CD4-positive, alpha-beta T cell (primary cell): ENCODE results near the gene SOS1. TPM values are rescaled to one million over a fixed set of nuclear protein-coding genes. Genes with fewer than 3 reads are reported as not detected.
"Not testable (repeated sequence)": the region's sequence is repeated elsewhere in the genome, so short reads cannot be mapped to it uniquely, and the experiment has no call there.

Experiments used
- ATAC-seq: fragments of 200-7000 bp; cut with Tn5 transposase; one replicate; pipeline ENCODE4 v1.10.0; 2022; ENCODE audit warnings: mild to moderate bottlenecking; ENCODE audit not compliant: poor library complexity
- CTCF ChIA-PET: fragments of 350-600 bp; sonication (Branson Sonifier 250); formaldehyde crosslinking; loops from one replicate; lab custom pipeline; 2021; ENCODE audit warnings: antibody characterized with exemption, inconsistent platforms; lab: Charles Lee
- POLR2A ChIA-PET: fragments of 350-600 bp; sonication (Branson Sonifier 250); formaldehyde crosslinking; loops from one replicate; lab custom pipeline; 2021; ENCODE audit warnings: antibody characterized with exemption, inconsistent platforms; lab: Charles Lee
- DNase-seq, 14 experiments: peaks; one replicate each; pipeline ENCODE4 v3.0.0-alpha.2; 2013 to 2020; ENCODE audit warnings: mixed read lengths in 2 of 14
- H3K27ac ChIP-seq, 2 donors: one replicate each; pipeline versions ENCODE4 v1.5.1 to v1.7.0; 2013; ENCODE audit warnings: low read length in 2 of 2, low read depth in 1 of 2, mild to moderate bottlenecking in 1 of 2
- H3K27me3 ChIP-seq, 2 experiments: 1 replicate in 1 of 2; 2 replicates in 1 of 2; pipeline versions ENCODE4 v1.6.1 to v1.7.0; 2013; ENCODE audit warnings: low read length in 2 of 2, control low read depth in 1 of 2, mild to moderate bottlenecking in 1 of 2, moderate library complexity in 1 of 2; ENCODE audit not compliant: insufficient read depth in 2 of 2, control insufficient read depth in 1 of 2
- H3K36me3 ChIP-seq: one replicate; pipeline ENCODE4 v1.6.1; 2013; ENCODE audit warnings: low read length, control low read depth; ENCODE audit not compliant: insufficient read depth
- H3K4me1 ChIP-seq: one replicate; pipeline ENCODE4 v1.6.1; 2013; ENCODE audit warnings: low read length, control low read depth; ENCODE audit not compliant: insufficient read depth
- H3K4me3 ChIP-seq: one replicate; pipeline ENCODE4 v1.5.1; 2013; ENCODE audit warnings: mild to moderate bottlenecking, low read length, moderate library complexity
- H3K9me3 ChIP-seq, 2 experiments: 1 replicate in 1 of 2; 2 replicates in 1 of 2; pipeline versions ENCODE4 v1.6.1 to v1.7.0; 2013; ENCODE audit warnings: low read length in 2 of 2, mild to moderate bottlenecking in 2 of 2, control low read depth in 1 of 2, moderate library complexity in 1 of 2; ENCODE audit not compliant: control insufficient read depth in 1 of 2, insufficient read depth in 1 of 2
- H3K27ac Mint-ChIP-seq: one replicate; pipeline ENCODE4 v1.8.0; 2020; ENCODE audit warnings: mixed read lengths
- H3K27me3 Mint-ChIP-seq: one replicate; pipeline ENCODE4 v1.8.0; 2021; ENCODE audit warnings: mixed read lengths
- H3K36me3 Mint-ChIP-seq: one replicate; pipeline ENCODE4 v1.8.0; 2021; ENCODE audit warnings: low read depth, mixed read lengths
- H3K4me1 Mint-ChIP-seq: one replicate; pipeline ENCODE4 v1.8.0; 2021; ENCODE audit warnings: low read depth, mixed read lengths
- H3K4me3 Mint-ChIP-seq: one replicate; pipeline ENCODE4 v1.8.0; 2020; ENCODE audit warnings: mild to moderate bottlenecking, mixed read lengths
- H3K9me3 Mint-ChIP-seq: one replicate; pipeline ENCODE4 v1.8.0; 2020; ENCODE audit warnings: mixed read lengths
- intact Hi-C, 2 experiments: fragments of 100-400 bp; cut with DNase I in 1 of 2; cut with micrococcal nuclease in 1 of 2; formaldehyde crosslinking; loops; one replicate each; pipeline versions ENCODE4 v1.15.1 to v1.9.0; 2023 to 2025; cut with DNase I, micrococcal nuclease
- total RNA-seq, 174 experiments: library from RNA in 2 of 174; stranded (reverse) in 2 of 174; gene quantifications; one replicate each; pipeline ENCODE4 v1.2.3 and lab custom pipeline; 2021 to 2026
- TF ChIP-seq, protein P1 (sequence below): fragments of 200-600 bp; IDR thresholded peaks from one replicate; pipeline ENCODE4 v1.8.0; 2022; ENCODE audit warnings: antibody characterized with exemption, mild to moderate bottlenecking

SOS1 gene
- total RNA-seq, 2 experiments from 2014 or later: 16.4 to 16.9 TPM

DNA sequence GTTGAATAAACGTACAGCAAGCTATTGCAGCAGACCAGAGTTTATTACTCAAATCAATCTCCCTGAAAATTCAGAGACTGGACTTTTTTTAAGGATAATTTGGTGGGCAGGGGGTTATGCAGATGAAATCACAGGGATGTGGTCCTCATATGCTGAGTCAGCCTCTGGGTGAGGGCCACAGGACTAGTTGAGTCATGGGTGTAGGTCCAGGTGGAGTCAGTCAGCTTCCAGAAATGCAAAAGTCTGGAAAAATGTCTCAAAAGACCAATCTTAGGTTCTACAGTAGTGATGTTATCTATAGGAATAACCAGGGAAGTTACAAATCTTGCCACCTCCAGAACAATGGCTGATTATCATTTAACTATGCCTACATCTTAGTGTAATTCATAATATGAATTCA is 180.1 kb downstream of the SOS1 start:
- Histone ChIP-seq H3K4me3 (no peak overlapping the region), H3K4me1 (no peaks in the 10 kb centered on the region), H3K27ac (no peak overlapping the region), H3K27me3 (no peaks in the 10 kb centered on the region), H3K36me3 (no peaks in the 10 kb centered on the region), H3K9me3 (no peaks in the 10 kb centered on the region)
- H3K4me1 Mint-ChIP-seq: no peaks in the 10 kb centered on the region
- ATAC-seq: no peak
- TF ChIP-seq, protein P1, sequence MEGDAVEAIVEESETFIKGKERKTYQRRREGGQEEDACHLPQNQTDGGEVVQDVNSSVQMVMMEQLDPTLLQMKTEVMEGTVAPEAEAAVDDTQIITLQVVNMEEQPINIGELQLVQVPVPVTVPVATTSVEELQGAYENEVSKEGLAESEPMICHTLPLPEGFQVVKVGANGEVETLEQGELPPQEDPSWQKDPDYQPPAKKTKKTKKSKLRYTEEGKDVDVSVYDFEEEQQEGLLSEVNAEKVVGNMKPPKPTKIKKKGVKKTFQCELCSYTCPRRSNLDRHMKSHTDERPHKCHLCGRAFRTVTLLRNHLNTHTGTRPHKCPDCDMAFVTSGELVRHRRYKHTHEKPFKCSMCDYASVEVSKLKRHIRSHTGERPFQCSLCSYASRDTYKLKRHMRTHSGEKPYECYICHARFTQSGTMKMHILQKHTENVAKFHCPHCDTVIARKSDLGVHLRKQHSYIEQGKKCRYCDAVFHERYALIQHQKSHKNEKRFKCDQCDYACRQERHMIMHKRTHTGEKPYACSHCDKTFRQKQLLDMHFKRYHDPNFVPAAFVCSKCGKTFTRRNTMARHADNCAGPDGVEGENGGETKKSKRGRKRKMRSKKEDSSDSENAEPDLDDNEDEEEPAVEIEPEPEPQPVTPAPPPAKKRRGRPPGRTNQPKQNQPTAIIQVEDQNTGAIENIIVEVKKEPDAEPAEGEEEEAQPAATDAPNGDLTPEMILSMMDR: no peak
- no peak overlapping the region for H3K27ac Mint-ChIP-seq
- DNase-seq: no peak
- CTCF ChIA-PET: no interaction called here
- H3K36me3 Mint-ChIP-seq: no peaks in the 10 kb centered on the region
- intact Hi-C loops: no loop called here
- POLR2A ChIA-PET: no interaction called here
- no peaks in the 10 kb centered on the region for H3K9me3 Mint-ChIP-seq
- no peak overlapping the region for H3K4me3 Mint-ChIP-seq
- no peaks in the 10 kb centered on the region for H3K27me3 Mint-ChIP-seq

DNA sequence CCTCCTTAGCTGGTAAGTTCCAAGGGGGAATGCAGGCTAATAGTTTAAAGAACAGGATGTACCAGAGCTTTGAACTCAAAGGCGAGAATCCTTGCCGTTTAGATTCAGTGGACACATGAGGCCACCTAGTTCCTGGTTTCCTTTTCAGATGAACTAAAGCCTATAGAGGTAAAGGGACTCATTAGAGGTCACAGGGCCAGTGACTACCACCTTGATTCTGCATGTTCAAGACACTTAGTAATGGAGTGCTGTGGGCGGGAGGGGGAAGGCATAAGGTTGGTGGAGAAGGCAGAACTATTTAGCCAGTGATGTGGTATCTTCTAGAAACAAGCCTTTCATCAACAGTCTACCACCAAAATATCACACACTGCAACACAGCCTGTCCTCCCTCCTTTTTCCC is 183.3 kb downstream of the SOS1 start:
- TF ChIP-seq, protein P1: no peak
- Histone ChIP-seq H3K36me3 (no peaks in the 10 kb centered on the region), H3K4me3 (no peak overlapping the region), H3K4me1 (no peaks in the 10 kb centered on the region), H3K9me3 (no peaks in the 10 kb centered on the region), H3K27me3 (no peaks in the 10 kb centered on the region), H3K27ac (no peak overlapping the region)
- H3K27ac Mint-ChIP-seq: no peak overlapping the region
- intact Hi-C loops: no loop called here
- CTCF ChIA-PET: interaction anchor here (1.5 kb wide), 1 partner anchor 18 kb away, joined by 3 read pairs; no protein-coding TSS in a partner anchor
- no peak for ATAC-seq
- POLR2A ChIA-PET: no interaction called here
- DNase-seq: no peak
- H3K36me3 Mint-ChIP-seq: no peaks in the 10 kb centered on the region
- no peaks in the 10 kb centered on the region for H3K27me3 Mint-ChIP-seq
- H3K4me3 Mint-ChIP-seq: no peak overlapping the region
- no peaks in the 10 kb centered on the region for H3K9me3 Mint-ChIP-seq
- H3K4me1 Mint-ChIP-seq: no peaks in the 10 kb centered on the region

DNA sequence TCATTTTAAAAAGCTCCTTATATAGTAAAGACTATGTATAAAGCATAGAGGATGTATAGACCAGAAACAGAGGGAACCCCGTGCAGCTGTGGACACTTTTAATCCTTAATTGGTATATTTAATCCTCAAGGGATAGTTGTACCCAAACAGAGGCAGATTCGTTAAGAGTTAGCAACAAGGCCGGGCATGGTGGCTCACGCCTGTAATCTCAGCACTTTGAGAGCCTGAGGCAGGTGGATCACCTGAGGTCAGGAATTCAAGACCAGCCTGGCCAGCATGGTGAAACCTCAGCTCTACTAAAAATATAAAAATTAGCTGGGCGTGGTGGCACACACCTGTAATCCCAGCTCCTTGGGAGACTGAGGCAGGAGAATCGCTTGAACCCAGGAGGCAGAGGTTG is 184.3 kb downstream of the SOS1 start:
- H3K4me3 Mint-ChIP-seq, H3K9me3 Mint-ChIP-seq, H3K9me3 ChIP-seq, DNase-seq, ATAC-seq, H3K27ac Mint-ChIP-seq, H3K27ac ChIP-seq, H3K36me3 Mint-ChIP-seq, H3K27me3 ChIP-seq, H3K4me1 ChIP-seq, POLR2A ChIA-PET, H3K36me3 ChIP-seq, H3K27me3 Mint-ChIP-seq, H3K4me1 Mint-ChIP-seq, intact Hi-C loops, H3K4me3 ChIP-seq: not testable (repeated sequence)
- CTCF ChIA-PET: interaction anchor here (0.6 to 1.5 kb wide), 3 partner anchors 11 to 56 kb away, joined by 3 to 6 read pairs (median 3); no protein-coding TSS in a partner anchor

DNA sequence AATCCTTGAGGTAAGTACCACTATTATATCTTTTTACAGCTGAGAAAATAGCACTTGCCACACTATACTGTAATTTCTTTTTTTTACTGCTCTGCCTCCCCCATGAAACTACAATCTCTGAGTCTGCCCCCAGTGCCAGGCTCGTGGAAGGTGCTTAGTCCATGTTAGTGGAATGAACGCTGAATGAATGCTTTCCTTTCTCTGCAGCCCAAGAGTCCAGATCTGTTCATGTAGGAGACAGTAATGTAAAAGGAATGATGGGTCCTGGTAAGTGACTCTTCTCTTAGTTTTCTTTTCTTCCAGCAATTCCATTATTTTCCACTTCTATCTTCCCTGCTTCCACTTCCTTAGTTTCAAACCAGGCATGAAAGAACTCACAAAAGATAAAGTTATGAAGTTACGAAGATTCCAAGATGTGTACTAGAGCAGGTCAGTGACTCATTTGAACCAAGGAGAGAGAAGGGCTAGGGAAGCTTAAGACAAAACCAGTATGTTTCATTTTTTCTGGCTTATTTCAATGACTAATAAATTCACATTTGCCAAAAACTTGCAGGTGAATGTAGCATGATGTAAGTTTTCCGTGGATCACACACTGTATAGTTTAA is 185.2 kb downstream of the SOS1 start:
- Histone ChIP-seq H3K4me3 (no peak overlapping the region), H3K27me3 (no peaks in the 10 kb centered on the region), H3K27ac (no peak overlapping the region), H3K36me3 (no peaks in the 10 kb centered on the region), H3K4me1 (no peaks in the 10 kb centered on the region), H3K9me3 (no peaks in the 10 kb centered on the region)
- ChIA-PET CTCF (interaction anchor here (1.5 kb wide), 2 partner anchors 12 to 16 kb away, joined by 3 to 6 read pairs; no protein-coding TSS in a partner anchor), POLR2A (no interaction called here)
- intact Hi-C loops: no loop called here
- Mint-ChIP-seq H3K27ac (no peak overlapping the region), H3K4me1 (no peaks in the 10 kb centered on the region), H3K27me3 (no peaks in the 10 kb centered on the region), H3K9me3 (no peaks in the 10 kb centered on the region), H3K36me3 (no peaks in the 10 kb centered on the region), H3K4me3 (no peak overlapping the region)
- ATAC-seq (no peak), DNase-seq (no peak)
- TF ChIP-seq, protein P1: no peak
